HG02763 (cell line): Measurements from ENCODE around the gene GCK.
"Not testable (repeated sequence)": the region's sequence is repeated elsewhere in the genome, so short reads cannot be mapped to it uniquely, and the experiment has no call there.

Source experiments
- ATAC-seq: cut with Tn5 transposase; IDR thresholded peaks from one replicate; pipeline ENCODE4 v1.9.1; 2021; ENCODE audit warnings: mild to moderate bottlenecking, moderate library complexity; ENCODE audit not compliant: unreplicated experiment

Gene GCK

GRCh38 chr7:44145969-44146911 lies 43.0 kb downstream of the GCK start:
- no peak for ATAC-seq

- ATAC-seq, result no peak
Observed at GRCh38 chr7:44145479-44145968, 43.7 kb downstream of the GCK start.

- ATAC-seq, result no peak
Observed at GRCh38 chr7:44144968-44145478, 44.2 kb downstream of the GCK start.

GRCh38 chr7:44144426-44144967 lies 44.7 kb downstream of the GCK start:
- no peak for ATAC-seq

GRCh38 chr7:44143646-44144250 lies 45.5 kb downstream of the GCK start:
- no peak for ATAC-seq

GRCh38 chr7:44142028-44142427 lies 47.2 kb downstream of the GCK start:
- ATAC-seq, result no peak

- ATAC-seq, result no peak
Observed at GRCh38 chr7:44141221-44141850, 47.9 kb downstream of the GCK start, which contains the start of gene MYL7. TSS of gene MYL7 (minus strand) at chr7:44141332. CDS start at chr7:44141305, 27 bp downstream.

- no peak for ATAC-seq
Observed at GRCh38 chr7:44140341-44140740, 48.9 kb downstream of the GCK start.

GRCh38 chr7:44139311-44140010 lies 49.8 kb downstream of the GCK start:
- ATAC-seq, result no peak

GRCh38 chr7:44138698-44139097 lies 50.5 kb downstream of the GCK start:
- ATAC-seq, result no peak

GRCh38 chr7:44136731-44137130 lies 52.5 kb downstream of the GCK start:
- ATAC-seq, result no peak

GRCh38 chr7:44134943-44135628 lies 54.2 kb downstream of the GCK start:
- ATAC-seq, result no peak

- no peak for ATAC-seq
Observed at GRCh38 chr7:44133295-44133694, 55.9 kb downstream of the GCK start.

GRCh38 chr7:44132039-44132438 lies 57.2 kb downstream of the GCK start:
- no peak for ATAC-seq

GRCh38 chr7:44131173-44132029 lies 57.8 kb downstream of the GCK start:
- ATAC-seq, result no peak

GRCh38 chr7:44128721-44129582 lies 60.3 kb downstream of the GCK start:
- ATAC-seq, result no peak

GRCh38 chr7:44127161-44127560 lies 62.1 kb downstream of the GCK start:
- ATAC-seq, result no peak

GRCh38 chr7:44126574-44126973 lies 62.7 kb downstream of the GCK start:
- not testable (repeated sequence) for ATAC-seq
